ENCODE results near the gene NXNL2.

The NXNL2 gene

GRCh38 chr9:88534456-88535225 is at the start of gene NXNL2:
TSS of gene NXNL2 (plus strand) at chr9:88535178. CDS start at chr9:88535435, 257 bp downstream.
- peak; percentile 44 for DNase-seq

GRCh38 chr9:88488166-88488565 is 46.8 kb upstream of the NXNL2 start:
- DNase-seq: no peak

- DNase-seq: no peak
Measured at GRCh38 chr9:88494983-88495721, 39.8 kb upstream of the NXNL2 start.

- no peak for DNase-seq
Measured at GRCh38 chr9:88497224-88497623, 37.8 kb upstream of the NXNL2 start.

GRCh38 chr9:88498880-88499279 is 36.1 kb upstream of the NXNL2 start:
- DNase-seq: no peak

- DNase-seq: no peak
Measured at GRCh38 chr9:88501086-88501485, 33.9 kb upstream of the NXNL2 start.

GRCh38 chr9:88502552-88503034 is 32.4 kb upstream of the NXNL2 start:
- no peak for DNase-seq

GRCh38 chr9:88503081-88503844 is 31.7 kb upstream of the NXNL2 start:
- DNase-seq: no peak

- DNase-seq: no peak
Measured at GRCh38 chr9:88503845-88504764, 30.9 kb upstream of the NXNL2 start.

- no peak for DNase-seq
Measured at GRCh38 chr9:88508326-88508725, 26.7 kb upstream of the NXNL2 start.

GRCh38 chr9:88511906-88512305 is 23.1 kb upstream of the NXNL2 start:
- no peak for DNase-seq

- DNase-seq: no peak
Measured at GRCh38 chr9:88514247-88514646, 20.7 kb upstream of the NXNL2 start.

GRCh38 chr9:88521308-88521707 is 13.7 kb upstream of the NXNL2 start:
- DNase-seq: no peak

- DNase-seq: no peak
Measured at GRCh38 chr9:88522360-88522759, 12.6 kb upstream of the NXNL2 start.

- no peak for DNase-seq
Measured at GRCh38 chr9:88523056-88523455, 11.9 kb upstream of the NXNL2 start.

GRCh38 chr9:88524911-88525310 is 10.1 kb upstream of the NXNL2 start:
- no peak for DNase-seq

- DNase-seq: no peak
Measured at GRCh38 chr9:88527618-88528017, 7.4 kb upstream of the NXNL2 start.

- no peak for DNase-seq
Measured at GRCh38 chr9:88528080-88528790, 6.7 kb upstream of the NXNL2 start.

GRCh38 chr9:88529496-88529895 is 5.5 kb upstream of the NXNL2 start:
- no peak for DNase-seq

- DNase-seq: no peak
Measured at GRCh38 chr9:88530051-88530450, 4.9 kb upstream of the NXNL2 start.

- DNase-seq: no peak
Measured at GRCh38 chr9:88531920-88532698, 2.9 kb upstream of the NXNL2 start.
